ENCODE measurements around the gene DIP2C. TPM values are rescaled to one million over a fixed set of nuclear protein-coding genes. Genes with fewer than 3 reads are reported as not detected.
"Not testable (repeated sequence)": the region's sequence is repeated elsewhere in the genome, so short reads cannot be mapped to it uniquely, and the experiment has no call there.

Gene DIP2C
- total RNA-seq, 1 donor from 2014 or later: 10.1 TPM

DNA sequence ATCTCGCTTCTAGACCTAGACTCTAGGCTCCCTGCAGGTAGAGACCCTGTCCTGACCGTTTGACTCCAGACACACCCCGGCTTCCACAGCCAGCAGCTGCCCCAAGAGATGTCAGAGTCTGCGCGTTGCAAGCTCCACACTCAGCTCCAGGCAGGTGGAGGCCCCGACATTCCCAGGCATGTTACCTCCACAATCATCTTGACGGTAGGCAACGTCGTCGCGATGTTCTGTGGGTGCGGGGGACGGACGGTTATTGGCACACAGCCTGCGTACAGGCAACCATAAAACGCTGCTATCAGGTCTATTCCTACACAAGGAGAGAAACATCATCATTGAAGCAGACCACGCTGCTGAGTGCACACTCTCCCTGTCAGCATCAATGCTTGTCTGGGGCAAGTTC, 341.0 kb downstream of the DIP2C start:
- Histone ChIP-seq H3K4me1 (no peaks in the 10 kb centered on the region), H3K36me3 (no peaks in the 10 kb centered on the region)
- H3K27ac Mint-ChIP-seq: no peak overlapping the region

GRCh38 chr10:347774-348173, 341.7 kb downstream of the DIP2C start:
- not testable (repeated sequence) for H3K4me2 ChIP-seq; H3K36me3 ChIP-seq; DNase-seq (ENCODE audit: low spot score); H3K27me3 Mint-ChIP-seq (ENCODE audit: insufficient read depth, low read depth); H3K4me3 Mint-ChIP-seq; H3K9ac ChIP-seq; H3K27ac Mint-ChIP-seq; H3K79me2 ChIP-seq (ENCODE audit: low read depth); H3K4me3 ChIP-seq; H3K27me3 ChIP-seq; H4K20me1 ChIP-seq (ENCODE audit: low read depth); H3K27ac ChIP-seq; H3F3A ChIP-seq (ENCODE audit: low read depth); H3K9me3 ChIP-seq (ENCODE audit: low read depth); H3K9me3 Mint-ChIP-seq; H3K4me1 ChIP-seq; H3K4me1 Mint-ChIP-seq; H2AFZ ChIP-seq (replicated peaks)
- peaks cover 33% of the 10 kb centered on the region for H3K36me3 Mint-ChIP-seq

More for the DNA sequence above, 341.0 kb downstream of the DIP2C start:
- Histone ChIP-seq H3K4me2 (no peak overlapping the region), H2AFZ (replicated peaks) (no peak overlapping the region), H3K4me3 (no peak overlapping the region), H3K79me2 (ENCODE audit: low read depth) (no peaks in the 10 kb centered on the region), H3K27me3 (no peaks in the 10 kb centered on the region), H3K27ac (no peak overlapping the region), H3K9me3 (ENCODE audit: low read depth) (no peaks in the 10 kb centered on the region), H3F3A (ENCODE audit: low read depth) (no peaks in the 10 kb centered on the region), H3K9ac (no peak overlapping the region), H4K20me1 (ENCODE audit: low read depth) (no peaks in the 10 kb centered on the region)
- peaks cover 34% of the 10 kb centered on the region for H3K36me3 Mint-ChIP-seq
- H3K9me3 Mint-ChIP-seq: peaks cover 3% of the 10 kb centered on the region
- no peak for DNase-seq (ENCODE audit: low spot score)
- no peaks in the 10 kb centered on the region for H3K4me1 Mint-ChIP-seq
- peaks cover 10% of the 10 kb centered on the region for H3K27me3 Mint-ChIP-seq (ENCODE audit: insufficient read depth, low read depth)
- H3K4me3 Mint-ChIP-seq: no peak overlapping the region
- no peak for TF ChIP-seq EZH2 (IDR thresholded peaks at IDR 0.05)
- TF ChIP-seq EZH2phosphoT487 (IDR thresholded peaks at IDR 0.05): no peak
- TF ChIP-seq, protein P1, sequence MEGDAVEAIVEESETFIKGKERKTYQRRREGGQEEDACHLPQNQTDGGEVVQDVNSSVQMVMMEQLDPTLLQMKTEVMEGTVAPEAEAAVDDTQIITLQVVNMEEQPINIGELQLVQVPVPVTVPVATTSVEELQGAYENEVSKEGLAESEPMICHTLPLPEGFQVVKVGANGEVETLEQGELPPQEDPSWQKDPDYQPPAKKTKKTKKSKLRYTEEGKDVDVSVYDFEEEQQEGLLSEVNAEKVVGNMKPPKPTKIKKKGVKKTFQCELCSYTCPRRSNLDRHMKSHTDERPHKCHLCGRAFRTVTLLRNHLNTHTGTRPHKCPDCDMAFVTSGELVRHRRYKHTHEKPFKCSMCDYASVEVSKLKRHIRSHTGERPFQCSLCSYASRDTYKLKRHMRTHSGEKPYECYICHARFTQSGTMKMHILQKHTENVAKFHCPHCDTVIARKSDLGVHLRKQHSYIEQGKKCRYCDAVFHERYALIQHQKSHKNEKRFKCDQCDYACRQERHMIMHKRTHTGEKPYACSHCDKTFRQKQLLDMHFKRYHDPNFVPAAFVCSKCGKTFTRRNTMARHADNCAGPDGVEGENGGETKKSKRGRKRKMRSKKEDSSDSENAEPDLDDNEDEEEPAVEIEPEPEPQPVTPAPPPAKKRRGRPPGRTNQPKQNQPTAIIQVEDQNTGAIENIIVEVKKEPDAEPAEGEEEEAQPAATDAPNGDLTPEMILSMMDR (IDR thresholded peaks at IDR 0.05): no peak

- not testable (repeated sequence) for H3K4me1 ChIP-seq; H3K36me3 ChIP-seq; H3K27ac Mint-ChIP-seq; H3K79me2 ChIP-seq (ENCODE audit: low read depth); H3K9me3 ChIP-seq (ENCODE audit: low read depth); H3K27me3 ChIP-seq; H3K4me1 Mint-ChIP-seq; H3K9ac ChIP-seq; H3K4me3 ChIP-seq; H3K27ac ChIP-seq; H3K4me3 Mint-ChIP-seq; H4K20me1 ChIP-seq (ENCODE audit: low read depth); H3K4me2 ChIP-seq; H3K9me3 Mint-ChIP-seq; DNase-seq (ENCODE audit: low spot score); H3K27me3 Mint-ChIP-seq (ENCODE audit: insufficient read depth, low read depth); H3F3A ChIP-seq (ENCODE audit: low read depth); H2AFZ ChIP-seq (replicated peaks)
- H3K36me3 Mint-ChIP-seq: peaks cover 35% of the 10 kb centered on the region
Observed at GRCh38 chr10:347190-347589, 342.3 kb downstream of the DIP2C start.

- Mint-ChIP-seq H3K9me3 (peaks cover 3% of the 10 kb centered on the region), H3K27ac (no peak overlapping the region), H3K27me3 (ENCODE audit: insufficient read depth, low read depth) (peaks cover 6% of the 10 kb centered on the region), H3K4me3 (no peak overlapping the region), H3K36me3 (peaks cover 31% of the 10 kb centered on the region), H3K4me1 (no peaks in the 10 kb centered on the region)
- Histone ChIP-seq H3K4me3 (no peak overlapping the region), H3K27me3 (no peaks in the 10 kb centered on the region), H2AFZ (replicated peaks) (no peak overlapping the region), H3K4me2 (no peak overlapping the region), H4K20me1 (ENCODE audit: low read depth) (no peaks in the 10 kb centered on the region), H3K36me3 (no peaks in the 10 kb centered on the region), H3K4me1 (no peaks in the 10 kb centered on the region), H3K27ac (no peak overlapping the region), H3K9ac (no peak overlapping the region), H3F3A (ENCODE audit: low read depth) (no peaks in the 10 kb centered on the region), H3K9me3 (ENCODE audit: low read depth) (no peaks in the 10 kb centered on the region), H3K79me2 (ENCODE audit: low read depth) (no peaks in the 10 kb centered on the region)
- no peak for TF ChIP-seq EZH2 (IDR thresholded peaks at IDR 0.05)
- TF ChIP-seq, protein P1 (IDR thresholded peaks at IDR 0.05): no peak
- TF ChIP-seq EZH2phosphoT487 (IDR thresholded peaks at IDR 0.05): no peak
- DNase-seq (ENCODE audit: low spot score): no peak
Observed at GRCh38 chr10:344582-345200, 344.8 kb downstream of the DIP2C start.

Data from neural progenitor cell (in vitro differentiated cells).